GM19328 (cell line): Measurements from ENCODE around the gene PTPRE.

Experiments used
- ATAC-seq: cut with Tn5 transposase; IDR thresholded peaks from one replicate; pipeline ENCODE4 v1.9.1; 2021; ENCODE audit warnings: mild to moderate bottlenecking, moderate library complexity; ENCODE audit not compliant: unreplicated experiment

PTPRE gene

GRCh38 chr10:128056303-128057050 lies 149.6 kb downstream of the PTPRE start:
- ATAC-seq: no peak

DNA sequence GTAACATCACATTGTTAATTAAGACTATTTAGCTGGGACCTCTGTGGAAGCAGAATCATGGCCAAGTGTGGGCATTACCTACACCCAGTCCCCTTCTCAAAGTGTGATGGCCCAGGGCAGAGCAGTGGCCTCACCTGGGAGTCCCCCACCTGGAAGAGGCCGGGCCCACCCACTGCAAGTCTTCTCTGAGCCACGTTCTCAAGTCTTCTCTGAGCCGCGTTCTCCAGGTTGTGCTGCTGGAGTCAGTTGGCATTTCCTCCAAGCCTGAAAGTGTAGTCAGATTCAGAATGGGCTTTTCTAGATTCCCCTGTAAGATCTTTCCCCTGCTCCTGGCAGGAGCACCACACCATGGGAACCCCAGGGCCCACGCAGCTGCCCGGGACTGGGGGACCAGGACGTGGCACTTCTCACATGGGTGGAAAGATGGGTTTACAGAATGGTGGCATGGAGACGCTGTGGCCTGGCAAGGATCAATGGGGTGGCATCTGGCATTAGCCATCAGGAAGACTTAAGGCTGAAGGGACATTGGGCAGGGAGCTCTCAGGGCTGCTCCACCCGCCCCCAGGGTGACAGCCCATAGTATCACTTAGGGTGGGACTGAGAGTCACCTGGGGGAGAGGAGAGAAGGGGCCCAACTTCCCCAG lies 151.3 kb downstream of the PTPRE start:
- no peak for ATAC-seq

GRCh38 chr10:128058750-128059134 lies 151.8 kb downstream of the PTPRE start:
- ATAC-seq: no peak

GRCh38 chr10:128059266-128059981 lies 152.5 kb downstream of the PTPRE start:
- ATAC-seq: no peak

- no peak for ATAC-seq
Observed at GRCh38 chr10:128059982-128060293, 153.0 kb downstream of the PTPRE start.

GRCh38 chr10:128060341-128061250 lies 153.7 kb downstream of the PTPRE start:
- ATAC-seq: no peak

GRCh38 chr10:128061306-128062300 lies 154.7 kb downstream of the PTPRE start:
- ATAC-seq: no peak

DNA sequence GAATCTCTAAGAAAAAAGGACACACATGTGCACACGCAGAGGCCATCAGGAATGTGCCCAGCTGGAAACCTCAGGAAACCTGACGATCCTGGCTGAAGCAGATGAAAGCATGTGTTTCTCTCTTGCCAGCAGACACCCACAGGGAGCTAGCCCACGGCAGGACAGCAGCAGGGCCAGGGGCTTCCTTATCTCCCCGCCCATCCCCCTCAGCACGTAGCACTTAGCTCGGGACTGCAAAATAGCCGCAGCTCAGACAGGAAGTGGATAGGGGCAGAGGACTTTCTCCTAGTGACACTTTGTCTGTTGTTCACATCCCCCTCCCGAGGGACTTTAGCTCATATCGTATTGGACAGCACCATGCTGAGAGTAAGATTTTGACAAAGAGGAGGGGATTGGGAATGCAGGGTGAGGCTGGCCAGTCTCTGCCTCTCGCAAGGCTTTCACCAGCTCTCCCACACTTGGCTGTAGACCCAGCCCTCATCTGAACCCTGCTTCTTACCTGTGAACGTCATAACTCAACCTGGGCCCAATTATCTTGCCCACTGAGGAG lies 155.5 kb downstream of the PTPRE start:
- no peak for ATAC-seq

DNA sequence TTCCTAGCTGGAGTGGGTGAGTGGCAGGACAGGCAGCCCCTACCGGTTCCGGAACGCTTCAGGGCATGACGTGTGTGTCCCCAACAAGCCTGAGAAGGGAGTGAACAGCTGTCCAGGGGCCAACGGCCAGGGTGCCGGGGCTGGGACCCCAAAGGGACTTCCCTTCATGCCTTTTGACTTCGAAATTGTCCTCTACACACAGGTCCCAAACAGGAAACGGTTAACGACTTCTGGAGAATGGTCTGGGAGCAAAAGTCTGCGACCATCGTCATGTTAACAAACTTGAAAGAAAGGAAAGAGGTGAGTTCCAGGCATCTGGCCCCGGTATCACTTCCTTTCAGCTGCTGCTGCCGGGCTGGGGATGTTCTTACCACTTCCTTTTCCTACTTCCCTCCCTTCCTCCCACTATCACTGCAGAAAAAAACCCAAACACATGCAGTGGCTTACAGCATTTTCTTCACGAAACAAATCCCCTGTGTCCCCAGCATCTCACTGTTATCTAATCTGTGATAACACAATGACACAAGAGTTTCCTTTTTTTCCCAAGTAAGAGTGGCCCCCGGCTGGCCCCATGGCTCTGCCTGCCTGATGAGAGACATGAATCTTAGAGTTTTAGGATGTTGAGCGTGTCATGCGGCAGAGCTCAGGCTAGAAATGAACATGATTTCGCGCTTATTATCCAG lies 156.1 kb downstream of the PTPRE start:
- ATAC-seq: peak; percentile 44

DNA sequence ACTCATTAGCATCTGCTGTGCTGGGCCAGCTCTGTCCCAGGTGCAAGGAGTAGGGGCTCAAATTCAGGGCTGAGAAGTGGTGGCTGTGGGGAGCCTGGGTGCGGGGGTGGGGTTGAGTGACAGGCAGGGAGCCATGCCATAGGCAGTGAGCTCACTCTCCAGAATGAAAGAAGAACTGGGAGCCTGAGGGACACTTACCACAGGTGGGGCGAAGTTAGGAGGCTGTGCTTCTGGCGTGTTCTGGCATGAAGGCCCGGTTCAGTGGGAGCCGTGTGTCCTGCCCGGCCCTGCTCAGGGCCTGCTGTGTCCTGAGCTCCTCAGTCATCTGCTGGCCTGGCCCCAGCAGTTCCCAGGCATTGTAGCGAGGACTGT lies 156.8 kb downstream of the PTPRE start:
- peak; percentile 36 for ATAC-seq

DNA sequence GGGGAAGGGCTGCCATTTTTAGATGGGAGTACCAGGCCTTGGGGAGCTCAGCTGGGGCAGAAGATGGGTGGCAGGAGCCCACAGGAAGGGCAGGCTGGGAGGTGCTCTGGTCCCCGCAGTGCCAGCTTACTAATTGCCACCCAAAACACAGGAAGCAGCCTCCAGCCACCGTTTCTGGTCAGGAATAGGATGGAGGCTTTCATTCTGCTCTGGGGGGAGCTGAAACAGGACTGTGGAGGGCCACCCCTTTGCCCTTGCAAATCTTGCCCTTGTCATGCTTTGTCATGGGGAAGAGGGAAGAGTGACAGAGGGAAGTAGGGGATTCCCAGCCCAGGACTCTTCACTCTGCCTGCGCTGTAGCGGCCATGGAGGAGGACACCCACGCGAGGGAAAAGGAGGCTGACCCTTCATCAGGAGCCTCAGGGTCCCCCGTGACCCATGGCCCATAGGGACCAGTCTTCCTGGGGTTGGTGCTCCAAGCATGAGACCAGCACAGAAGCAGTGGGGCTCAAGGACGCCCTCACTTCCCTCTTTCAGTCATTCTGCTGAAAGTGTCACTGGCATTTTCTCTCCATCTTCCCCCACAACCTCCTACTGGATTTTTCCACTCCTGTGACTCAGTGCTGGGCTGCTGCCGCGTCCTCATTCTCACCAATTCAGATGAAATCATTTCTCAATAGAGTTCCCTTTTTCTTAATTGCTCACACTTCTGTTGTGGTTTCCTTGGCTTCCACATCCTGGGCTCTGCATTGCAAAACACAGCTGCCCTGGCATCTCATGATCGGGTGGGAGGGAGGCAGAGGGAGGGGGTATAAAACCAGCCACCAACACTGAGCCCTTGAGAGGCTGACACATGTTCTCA lies 157.4 kb downstream of the PTPRE start:
- ATAC-seq: peak; percentile 40

- no peak for ATAC-seq
Observed at GRCh38 chr10:128064970-128065580, 158.2 kb downstream of the PTPRE start.

DNA sequence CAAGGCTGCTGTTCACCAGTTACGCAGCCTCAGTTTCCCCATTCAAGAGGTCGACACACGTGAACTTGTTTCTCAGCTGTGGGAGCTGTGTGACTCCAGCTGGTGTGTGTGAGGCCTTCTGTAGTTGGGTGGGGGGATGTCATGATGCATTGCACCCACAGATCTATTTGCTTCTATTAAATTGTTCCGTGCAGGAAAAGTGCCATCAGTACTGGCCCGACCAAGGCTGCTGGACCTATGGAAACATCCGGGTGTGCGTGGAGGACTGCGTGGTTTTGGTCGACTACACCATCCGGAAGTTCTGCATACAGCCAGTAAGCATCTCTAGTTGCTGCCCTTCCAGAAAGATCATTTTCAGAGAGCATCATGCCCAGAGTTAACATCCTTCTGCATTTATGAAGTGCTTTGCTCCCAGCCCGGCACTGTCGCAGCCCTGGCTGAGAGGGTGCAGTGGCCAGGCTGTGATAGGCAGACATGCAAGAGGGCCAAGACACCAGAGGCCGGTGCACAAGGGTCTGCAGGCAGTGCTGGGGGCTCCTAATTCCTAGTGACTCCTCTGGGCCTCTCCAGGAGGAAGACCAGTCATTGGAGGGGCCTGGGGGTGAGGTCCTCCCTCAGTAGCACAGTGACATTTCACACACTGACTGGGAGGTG lies 159.1 kb downstream of the PTPRE start:
- no peak for ATAC-seq

- ATAC-seq: no peak
Observed at GRCh38 chr10:128066870-128067382, 160.0 kb downstream of the PTPRE start.

- ATAC-seq: no peak
Observed at GRCh38 chr10:128067691-128068397, 160.9 kb downstream of the PTPRE start.
